Measurements from ENCODE around the gene MMD.

GRCh38 chr17:55346658-55347057 is 75.0 kb downstream of the MMD start:
- no peak for TF ChIP-seq EZH2phosphoT487 (conservative IDR thresholded peaks at IDR 0.05; ENCODE audit: low read length)
- TF ChIP-seq CTCF (IDR thresholded peaks at IDR 0.05; ENCODE audit: insufficient read depth, low read length, poor library complexity, severe bottlenecking) = no peak

Data from SU-DHL-6 (cell line).